ENCODE results near the gene KIF15.

GRCh38 chr3:44896440-44896839, 134.8 kb downstream of the KIF15 start:
- TF ChIP-seq, protein P1, sequence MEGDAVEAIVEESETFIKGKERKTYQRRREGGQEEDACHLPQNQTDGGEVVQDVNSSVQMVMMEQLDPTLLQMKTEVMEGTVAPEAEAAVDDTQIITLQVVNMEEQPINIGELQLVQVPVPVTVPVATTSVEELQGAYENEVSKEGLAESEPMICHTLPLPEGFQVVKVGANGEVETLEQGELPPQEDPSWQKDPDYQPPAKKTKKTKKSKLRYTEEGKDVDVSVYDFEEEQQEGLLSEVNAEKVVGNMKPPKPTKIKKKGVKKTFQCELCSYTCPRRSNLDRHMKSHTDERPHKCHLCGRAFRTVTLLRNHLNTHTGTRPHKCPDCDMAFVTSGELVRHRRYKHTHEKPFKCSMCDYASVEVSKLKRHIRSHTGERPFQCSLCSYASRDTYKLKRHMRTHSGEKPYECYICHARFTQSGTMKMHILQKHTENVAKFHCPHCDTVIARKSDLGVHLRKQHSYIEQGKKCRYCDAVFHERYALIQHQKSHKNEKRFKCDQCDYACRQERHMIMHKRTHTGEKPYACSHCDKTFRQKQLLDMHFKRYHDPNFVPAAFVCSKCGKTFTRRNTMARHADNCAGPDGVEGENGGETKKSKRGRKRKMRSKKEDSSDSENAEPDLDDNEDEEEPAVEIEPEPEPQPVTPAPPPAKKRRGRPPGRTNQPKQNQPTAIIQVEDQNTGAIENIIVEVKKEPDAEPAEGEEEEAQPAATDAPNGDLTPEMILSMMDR (conservative IDR thresholded peaks at IDR 0.05; ENCODE audit: low read depth, low read length): no peak
- TF ChIP-seq EZH2 (IDR thresholded peaks at IDR 0.05; ENCODE audit: borderline replicate concordance, low read depth, low read length, poor library complexity, severe bottlenecking): no peak

Data from A673 (cell line).